HG03521 (cell line): Measurements from ENCODE around the gene PCGF1.

ENCODE experiments used
- ATAC-seq: cut with Tn5 transposase; IDR thresholded peaks from one replicate; pipeline ENCODE4 v1.9.1; 2021; ENCODE audit warnings: mild to moderate bottlenecking, moderate library complexity; ENCODE audit not compliant: unreplicated experiment

The PCGF1 gene

GRCh38 chr2:74507145-74507925 is at the start of gene PCGF1:
Gene PCGF1 (minus strand): TSS chr2:74507695. CDS start chr2:74507668, 27 bp downstream.
- ATAC-seq = peak; percentile 91

GRCh38 chr2:74556831-74557370 is 49.4 kb upstream of the PCGF1 start:
- ATAC-seq = no peak

GRCh38 chr2:74556159-74556558 is 48.7 kb upstream of the PCGF1 start:
- no peak for ATAC-seq

GRCh38 chr2:74555610-74556103 is 48.2 kb upstream of the PCGF1 start:
- no peak for ATAC-seq

- peak; percentile 39 for ATAC-seq
These were observed 47.5 kb upstream of the PCGF1 start for GRCh38 chr2:74554820-74555531.

- peak; percentile 45 for ATAC-seq
These were observed 46.7 kb upstream of the PCGF1 start, which contains the start of the genes DOK1 and LOXL3 for GRCh38 chr2:74553892-74554819. Gene DOK1 (plus strand): TSS chr2:74554720. CDS start chr2:74554755, 35 bp downstream. Gene LOXL3 (minus strand): TSS chr2:74553942. CDS start chr2:74552634, 1,308 bp downstream.

GRCh38 chr2:74552914-74553811 is 45.7 kb upstream of the PCGF1 start:
- no peak for ATAC-seq

- no peak for ATAC-seq
These were observed 44.7 kb upstream of the PCGF1 start for GRCh38 chr2:74551942-74552913.

GRCh38 chr2:74551530-74551929 is 44.0 kb upstream of the PCGF1 start:
- ATAC-seq = no peak

GRCh38 chr2:74550231-74550630 is 42.7 kb upstream of the PCGF1 start:
- ATAC-seq = no peak

GRCh38 chr2:74548900-74549826 is 41.7 kb upstream of the PCGF1 start:
- no peak for ATAC-seq

- no peak for ATAC-seq
These were observed 40.9 kb upstream of the PCGF1 start for GRCh38 chr2:74548285-74548899.

- no peak for ATAC-seq
These were observed 38.5 kb upstream of the PCGF1 start for GRCh38 chr2:74546004-74546403.

- no peak for ATAC-seq
These were observed 37.1 kb upstream of the PCGF1 start for GRCh38 chr2:74544634-74545033.

- ATAC-seq = no peak
These were observed 35.5 kb upstream of the PCGF1 start for GRCh38 chr2:74542978-74543377.

GRCh38 chr2:74540291-74540690 is 32.8 kb upstream of the PCGF1 start:
- ATAC-seq = no peak

- no peak for ATAC-seq
These were observed 31.4 kb upstream of the PCGF1 start for GRCh38 chr2:74538881-74539339.
